Type B pancreatic cell (in vitro differentiated cells): Measurements from ENCODE around the gene BAG3. TPM values are rescaled to one million over a fixed set of nuclear protein-coding genes. Genes with fewer than 3 reads are reported as not detected.
A peak's percentile ranks its signal among the peaks of the same experiment; 100 is the strongest.

Experiments used
- DNase-seq: peaks from one replicate; pipeline ENCODE4 v3.0.0; 2021; ENCODE audit warnings: mixed read lengths; ENCODE audit not compliant: unreplicated experiment; ENCODE audit errors: extremely low spot score
- H3K27ac Mint-ChIP-seq: 2 replicates; pipeline ENCODE4 v1.8.0; 2021; ENCODE audit warnings: mild to moderate bottlenecking, mixed read lengths
- H3K27me3 Mint-ChIP-seq: 2 replicates; pipeline ENCODE4 v1.8.0; 2021; ENCODE audit warnings: mixed read lengths
- H3K36me3 Mint-ChIP-seq: 2 replicates; pipeline ENCODE4 v1.8.0; 2021; ENCODE audit warnings: mixed read lengths
- H3K4me1 Mint-ChIP-seq: one replicate; pipeline ENCODE4 v1.8.0; 2021; ENCODE audit warnings: mixed read lengths; ENCODE audit not compliant: unreplicated experiment
- H3K4me3 Mint-ChIP-seq: 2 replicates; pipeline ENCODE4 v1.8.0; 2021; ENCODE audit warnings: mild to moderate bottlenecking, mixed read lengths
- H3K9me3 Mint-ChIP-seq: 2 replicates; pipeline ENCODE4 v1.8.0; 2021; ENCODE audit warnings: mixed read lengths
- CTCF ChIP-seq: fragments of 200-600 bp; sonication (generic); conservative IDR thresholded peaks from 2 replicates; pipeline ENCODE4 v1.5.0; 2021; ENCODE audit warnings: antibody characterized with exemption, mild to moderate bottlenecking
- long read RNA-seq: library from polyadenylated mRNA; unstranded; transcript quantifications from one replicate; pipeline ENCODE4 v2.0.0, GENCODE V29; 2020
- total RNA-seq: library from RNA; stranded (reverse); gene quantifications from 2 replicates; pipeline ENCODE4 v1.2.1, GENCODE V29; 2021; ENCODE audit warnings: low replicate concordance

The BAG3 gene
- total RNA-seq: 24.9 and 29.3 TPM in 2 replicates
- long read RNA-seq, partial matches to known transcripts: 8 of 12 reads
- long read RNA-seq, other reads (novel, unspliced or antisense): 2 of 12 reads

GRCh38 chr10:119650692-119651513 is at the start of gene BAG3:
Gene BAG3, plus strand, starts transcription at chr10:119651380. Its CDS starts 296 bp downstream, at chr10:119651676.
- peak; percentile 92 for DNase-seq
- Mint-ChIP-seq H3K4me1 (peaks cover 36% of the 10 kb centered on the region), H3K27ac (peak within 1 kb of the TSS; percentile 98), H3K9me3 (no peaks in the 10 kb centered on the region), H3K36me3 (peaks cover 3% of the 10 kb centered on the region), H3K4me3 (peak within 1 kb of the TSS; percentile 98), H3K27me3 (no peaks in the 10 kb centered on the region)
- no peak for TF ChIP-seq CTCF

GRCh38 chr10:119602241-119603095 is 48.7 kb upstream of the BAG3 start:
- no peak overlapping the region for H3K27ac Mint-ChIP-seq
- H3K4me3 Mint-ChIP-seq: no peak overlapping the region
- DNase-seq: no peak
- H3K4me1 Mint-ChIP-seq: peaks cover 5% of the 10 kb centered on the region
- no peaks in the 10 kb centered on the region for H3K36me3 Mint-ChIP-seq
- peak; percentile 50 for TF ChIP-seq CTCF
- H3K9me3 Mint-ChIP-seq: no peaks in the 10 kb centered on the region
- H3K27me3 Mint-ChIP-seq: peaks cover 3% of the 10 kb centered on the region

DNA sequence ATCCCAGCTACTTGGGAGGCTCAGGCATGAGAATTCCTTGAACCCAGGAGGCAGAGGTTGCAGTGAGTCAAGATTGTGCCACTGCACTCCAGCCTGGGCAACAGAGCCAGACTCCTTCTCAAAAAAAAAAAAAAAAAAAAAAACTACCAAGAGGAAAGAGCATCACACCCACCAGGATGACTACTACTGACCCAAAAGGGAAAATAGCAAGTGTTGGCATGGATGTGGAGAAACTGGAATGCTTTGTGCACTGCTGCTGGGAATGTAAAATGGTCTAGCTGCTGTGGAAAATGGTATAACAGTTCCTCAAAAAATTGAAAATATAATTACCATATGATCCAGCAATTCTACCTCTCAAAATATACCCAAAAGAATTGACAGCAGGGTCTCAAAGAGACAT is 46.7 kb upstream of the BAG3 start:
- H3K27me3 Mint-ChIP-seq: peaks cover 9% of the 10 kb centered on the region
- H3K27ac Mint-ChIP-seq: no peak overlapping the region
- no peaks in the 10 kb centered on the region for H3K4me1 Mint-ChIP-seq
- no peak overlapping the region for H3K4me3 Mint-ChIP-seq
- no peak for DNase-seq
- TF ChIP-seq CTCF: no peak
- H3K36me3 Mint-ChIP-seq: no peaks in the 10 kb centered on the region
- H3K9me3 Mint-ChIP-seq: no peaks in the 10 kb centered on the region

- Mint-ChIP-seq H3K4me3 (no peak overlapping the region), H3K27ac (peak overlapping the region; percentile 50), H3K36me3 (no peaks in the 10 kb centered on the region), H3K9me3 (peaks cover 4% of the 10 kb centered on the region), H3K27me3 (peaks cover 6% of the 10 kb centered on the region), H3K4me1 (no peaks in the 10 kb centered on the region)
- peak; percentile 54 for DNase-seq
- peak; percentile 61 for TF ChIP-seq CTCF
Measured at GRCh38 chr10:119608316-119609155, 42.6 kb upstream of the BAG3 start.

GRCh38 chr10:119609516-119609915 is 41.7 kb upstream of the BAG3 start:
- H3K27ac Mint-ChIP-seq: no peak overlapping the region
- H3K4me1 Mint-ChIP-seq: no peaks in the 10 kb centered on the region
- no peak for TF ChIP-seq CTCF
- H3K36me3 Mint-ChIP-seq: no peaks in the 10 kb centered on the region
- DNase-seq: peak; percentile 36
- H3K4me3 Mint-ChIP-seq: no peak overlapping the region
- peaks cover 6% of the 10 kb centered on the region for H3K27me3 Mint-ChIP-seq
- peaks cover 4% of the 10 kb centered on the region for H3K9me3 Mint-ChIP-seq
